Lung (tissue), 12 donors: ENCODE data around the gene TRMT112. TPM values are rescaled to one million over a fixed set of nuclear protein-coding genes. Genes with fewer than 3 reads are reported as not detected.
A peak's percentile ranks its signal among the peaks of the same experiment; 100 is the strongest.

Source experiments
- ATAC-seq: fragments of 200-7000 bp; cut with Tn5 transposase; one replicate; pipeline ENCODE4 v1.9.1; 2020; ENCODE audit warnings: moderate number of reproducible peaks; ENCODE audit not compliant: insufficient read depth, low FRiP score
- DNase-seq, 3 donors: peaks; one replicate each; pipeline ENCODE4 v3.0.0-alpha.2; 2013 to 2017
- H3K27ac ChIP-seq, 2 donors: one replicate each; pipeline ENCODE4 v1.5.1; 2013; ENCODE audit warnings: mild to moderate bottlenecking in 2 of 2, moderate library complexity in 2 of 2, control low read depth in 1 of 2, inconsistent platforms in 1 of 2, low read depth in 1 of 2, low read length in 1 of 2
- H3K27me3 ChIP-seq, 3 donors: one replicate each; pipeline ENCODE4 v1.5.1; 2013; ENCODE audit warnings: low read length in 2 of 3; ENCODE audit not compliant: control insufficient read depth in 3 of 3, insufficient read depth in 3 of 3
- H3K36me3 ChIP-seq, 4 donors: one replicate each; pipeline ENCODE4 v1.5.1; 2013; ENCODE audit warnings: low read length in 4 of 4, mild to moderate bottlenecking in 1 of 4, moderate library complexity in 1 of 4; ENCODE audit not compliant: control insufficient read depth in 4 of 4, insufficient read depth in 4 of 4
- H3K4me1 ChIP-seq, 5 donors: one replicate each; pipeline ENCODE4 v1.5.1; 2013; ENCODE audit warnings: low read length in 5 of 5, mild to moderate bottlenecking in 2 of 5, moderate library complexity in 1 of 5; ENCODE audit not compliant: control insufficient read depth in 5 of 5, insufficient read depth in 5 of 5
- H3K4me3 ChIP-seq: one replicate; pipeline ENCODE4 v1.5.1; 2013; ENCODE audit warnings: mild to moderate bottlenecking, control low read depth, moderate library complexity
- H3K9ac ChIP-seq, 2 donors: one replicate each; pipeline ENCODE4 v1.5.1; 2013; ENCODE audit warnings: low read length in 2 of 2, control low read depth in 1 of 2; ENCODE audit not compliant: insufficient read depth in 1 of 2
- H3K9me3 ChIP-seq, 4 donors: one replicate each; pipeline ENCODE4 v1.5.1; 2013; ENCODE audit warnings: low read length in 3 of 4, mild to moderate bottlenecking in 1 of 4, moderate library complexity in 1 of 4; ENCODE audit not compliant: control insufficient read depth in 4 of 4, insufficient read depth in 3 of 4
- WGBS, 2 donors: extraction: QIAGEN DNeasy Blood & Tissue Kit; methylation state at CpG; one replicate each; pipeline ENCODE4 v1.1.7; 2013; 5-methylcytosine and 5-hydroxymethylcytosine counted together
- polyA plus RNA-seq, 2 donors: library from polyadenylated mRNA; stranded (reverse); fragments of 200-250 nt; gene quantifications; one replicate each; pipeline ENCODE4 v1.2.1, GENCODE V29; 2013
- total RNA-seq, 2 donors: library from RNA; depleted of rRNA in 1 of 2; stranded (reverse); fragments of >200 nt in 1 of 2; gene quantifications; one replicate each; pipeline ENCODE4 v1.2.1, GENCODE V29; 2014 to 2021
- TF ChIP-seq, protein P1 (sequence below): IDR thresholded peaks from 2 replicates; pipeline ENCODE4 v1.5.1; 2012; ENCODE audit warnings: mild to moderate bottlenecking; ENCODE audit errors: control extremely low read depth, extremely low read depth
- donor health status: control.
- donor health status: control.
- donor health status: Bipolar disorder and iron deficiency.
- donor health status: healthy.
- donor health status: DM: yes; HTN: yes; CAD: no.

Gene TRMT112
- total and polyA plus RNA-seq, 4 donors: 154 to 484 (median 205) TPM

DNA sequence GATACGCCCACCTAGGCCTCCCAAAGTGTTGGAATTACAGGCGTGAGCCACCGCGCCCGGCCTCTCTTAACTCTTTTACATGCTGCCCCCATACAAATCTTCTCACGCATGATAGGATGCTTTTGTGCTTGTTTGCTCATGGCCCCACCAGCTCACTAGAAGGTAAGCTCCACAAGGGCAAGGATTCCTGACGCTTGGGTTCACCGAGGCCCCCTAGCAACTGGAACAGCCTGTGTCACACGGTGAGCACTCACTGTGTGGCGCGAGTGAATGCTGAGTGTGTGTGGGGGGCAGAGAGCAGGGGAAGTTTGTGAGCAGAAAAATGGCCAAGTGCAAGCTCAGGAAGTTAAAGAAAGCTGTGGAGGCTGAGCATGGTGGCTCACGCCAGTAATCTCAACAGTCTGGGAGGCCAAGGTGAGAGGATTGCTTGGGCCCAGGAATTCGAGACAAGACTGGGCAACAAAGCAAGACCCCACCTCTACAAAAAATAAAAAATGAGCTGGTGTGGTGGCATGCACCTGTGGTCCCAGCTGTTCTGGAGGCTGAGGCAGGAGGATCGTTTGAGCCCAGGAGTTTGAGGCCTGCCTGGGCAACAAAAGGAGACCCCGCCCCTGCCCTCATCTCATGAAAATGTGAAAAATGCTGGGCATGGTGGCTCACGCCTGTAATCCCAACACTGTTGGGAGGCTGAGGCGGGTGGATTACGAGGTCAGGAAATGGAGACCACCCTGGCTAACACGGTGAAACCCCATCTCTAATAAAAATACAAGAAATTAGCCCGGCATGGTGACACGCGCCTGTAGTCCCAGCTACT, 35.2 kb downstream of the TRMT112 start:
- no peak overlapping the region for H3K27ac ChIP-seq
- TF ChIP-seq, protein P1, sequence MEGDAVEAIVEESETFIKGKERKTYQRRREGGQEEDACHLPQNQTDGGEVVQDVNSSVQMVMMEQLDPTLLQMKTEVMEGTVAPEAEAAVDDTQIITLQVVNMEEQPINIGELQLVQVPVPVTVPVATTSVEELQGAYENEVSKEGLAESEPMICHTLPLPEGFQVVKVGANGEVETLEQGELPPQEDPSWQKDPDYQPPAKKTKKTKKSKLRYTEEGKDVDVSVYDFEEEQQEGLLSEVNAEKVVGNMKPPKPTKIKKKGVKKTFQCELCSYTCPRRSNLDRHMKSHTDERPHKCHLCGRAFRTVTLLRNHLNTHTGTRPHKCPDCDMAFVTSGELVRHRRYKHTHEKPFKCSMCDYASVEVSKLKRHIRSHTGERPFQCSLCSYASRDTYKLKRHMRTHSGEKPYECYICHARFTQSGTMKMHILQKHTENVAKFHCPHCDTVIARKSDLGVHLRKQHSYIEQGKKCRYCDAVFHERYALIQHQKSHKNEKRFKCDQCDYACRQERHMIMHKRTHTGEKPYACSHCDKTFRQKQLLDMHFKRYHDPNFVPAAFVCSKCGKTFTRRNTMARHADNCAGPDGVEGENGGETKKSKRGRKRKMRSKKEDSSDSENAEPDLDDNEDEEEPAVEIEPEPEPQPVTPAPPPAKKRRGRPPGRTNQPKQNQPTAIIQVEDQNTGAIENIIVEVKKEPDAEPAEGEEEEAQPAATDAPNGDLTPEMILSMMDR: no peak
- H3K36me3 ChIP-seq: peaks cover 0 to 11% (median 5%) of the 10 kb centered on the region in 4 donors
- WGBS, 2 donors: 95 to 96% methylated on average over 22 of the region's 22 CpGs
- H3K9me3 ChIP-seq: no peaks in the 10 kb centered on the region
- H3K4me3 ChIP-seq: no peak overlapping the region
- peaks cover 0 to 20% (median 0%) of the 10 kb centered on the region in 5 donors for H3K4me1 ChIP-seq
- ATAC-seq (no peak), DNase-seq (no peak)
- no peaks in the 10 kb centered on the region for H3K27me3 ChIP-seq
- no peak overlapping the region for H3K9ac ChIP-seq

GRCh38 chr11:64278576-64279190, 38.7 kb downstream of the TRMT112 start:
- Histone ChIP-seq H3K9me3 (no peaks in the 10 kb centered on the region), H3K36me3 (peaks cover 0 to 19% (median 10%) of the 10 kb centered on the region in 4 donors), H3K4me1 (peaks cover 0 to 5% (median 0%) of the 10 kb centered on the region in 5 donors), H3K4me3 (no peak overlapping the region), H3K9ac (no peak overlapping the region), H3K27me3 (no peaks in the 10 kb centered on the region), H3K27ac (peak overlapping the region in 1 of 2 donors; percentile 6)
- ATAC-seq (no peak), DNase-seq (no peak)
- WGBS, 2 donors: 87 to 93% methylated on average over 8 of the region's 8 CpGs
- TF ChIP-seq, protein P1: no peak

GRCh38 chr11:64276653-64277431, 40.5 kb downstream of the TRMT112 start:
- no peak for DNase-seq
- Histone ChIP-seq H3K27me3 (no peaks in the 10 kb centered on the region), H3K4me1 (peaks cover 0 to 7% (median 0%) of the 10 kb centered on the region in 5 donors), H3K9ac (no peak overlapping the region), H3K9me3 (no peaks in the 10 kb centered on the region), H3K27ac (no peak overlapping the region), H3K36me3 (peaks cover 0 to 17% (median 11%) of the 10 kb centered on the region in 4 donors), H3K4me3 (no peak overlapping the region)
- TF ChIP-seq, protein P1: no peak
- ATAC-seq: no peak
- 79 to 85% methylated on average over 17 of the region's 17 CpGs for WGBS, 2 donors
